Loucy (cell line): ENCODE measurements around the gene EIPR1.
A peak's percentile ranks its signal among the peaks of the same experiment; 100 is the strongest.
"Not testable (repeated sequence)": the region's sequence is repeated elsewhere in the genome, so short reads cannot be mapped to it uniquely, and the experiment has no call there.

Experiments
- H2AFZ ChIP-seq: fragments of 200-600 bp; sonication (generic); 2 replicates; pipeline ENCODE4 v1.6.0; 2016; ENCODE audit warnings: antibody characterized with exemption, mild to moderate bottlenecking, low read length, moderate library complexity
- H3F3A ChIP-seq: fragments of 200-600 bp; 2 replicates; pipeline ENCODE4 v1.6.0; 2016; ENCODE audit warnings: antibody characterized with exemption, low read depth, mild to moderate bottlenecking
- H3K27me3 ChIP-seq: fragments of 200-600 bp; sonication (generic); 2 replicates; pipeline ENCODE4 v1.6.1; 2014; ENCODE audit warnings: low read length, mild to moderate bottlenecking; ENCODE audit not compliant: insufficient read depth, poor library complexity, severe bottlenecking
- H3K36me3 ChIP-seq: fragments of 200-600 bp; sonication (generic); 2 replicates; pipeline ENCODE4 v1.6.1; 2016; ENCODE audit warnings: low read length; ENCODE audit not compliant: insufficient read depth
- H3K4me1 ChIP-seq: fragments of 200-600 bp; sonication (generic); 2 replicates; pipeline ENCODE4 v1.5.1; 2014; ENCODE audit warnings: low read length, mild to moderate bottlenecking; ENCODE audit not compliant: insufficient read depth, poor library complexity, severe bottlenecking
- H3K4me2 ChIP-seq: fragments of 200-600 bp; sonication (generic); 2 replicates; pipeline ENCODE4 v1.6.0; 2014; ENCODE audit warnings: antibody characterized with exemption, low read length, low read depth, mild to moderate bottlenecking; ENCODE audit not compliant: poor library complexity, severe bottlenecking
- H3K4me3 ChIP-seq: fragments of 200-600 bp; sonication (generic); 2 replicates; pipeline ENCODE4 v1.5.1; 2014; ENCODE audit warnings: low read length, mild to moderate bottlenecking, mixed read lengths; ENCODE audit not compliant: poor library complexity, severe bottlenecking
- H3K79me2 ChIP-seq: fragments of 200-600 bp; sonication (generic); 2 replicates; pipeline ENCODE4 v1.6.1; 2014; ENCODE audit warnings: low read length; ENCODE audit not compliant: insufficient read depth
- H3K9ac ChIP-seq: fragments of 200-600 bp; sonication (generic); 2 replicates; pipeline ENCODE4 v1.6.0; 2014; ENCODE audit warnings: mild to moderate bottlenecking, low read depth, low read length, moderate library complexity; ENCODE audit not compliant: poor library complexity, severe bottlenecking
- H3K9me2 ChIP-seq: fragments of 200-600 bp; sonication (generic); replicated peaks from 2 replicates; pipeline ENCODE4 v1.6.1; 2016; ENCODE audit warnings: low read depth, low read length, mixed read lengths
- H3K9me3 ChIP-seq: fragments of 200-600 bp; sonication (generic); 2 replicates; pipeline ENCODE4 v1.6.1; 2014; ENCODE audit warnings: mild to moderate bottlenecking, antibody characterized with exemption, low read length, low read depth; ENCODE audit not compliant: insufficient read depth
- H4K20me1 ChIP-seq: fragments of 200-600 bp; sonication (generic); 2 replicates; pipeline ENCODE4 v1.6.0; 2014; ENCODE audit warnings: antibody characterized with exemption, low read length, mild to moderate bottlenecking; ENCODE audit not compliant: insufficient read depth, poor library complexity, severe bottlenecking
- EZH2phosphoT487 ChIP-seq: fragments of 200-600 bp; IDR thresholded peaks from 2 replicates; pipeline ENCODE4 v1.6.1; 2018; ENCODE audit warnings: antibody characterized with exemption, mild to moderate bottlenecking, moderate library complexity, borderline replicate concordance
- TF ChIP-seq, protein P1 (sequence below): fragments of 200-600 bp; sonication (generic); conservative IDR thresholded peaks from 2 replicates; pipeline ENCODE4 v1.5.1; 2014; ENCODE audit warnings: mild to moderate bottlenecking, antibody characterized with exemption, low read length

Gene EIPR1

DNA sequence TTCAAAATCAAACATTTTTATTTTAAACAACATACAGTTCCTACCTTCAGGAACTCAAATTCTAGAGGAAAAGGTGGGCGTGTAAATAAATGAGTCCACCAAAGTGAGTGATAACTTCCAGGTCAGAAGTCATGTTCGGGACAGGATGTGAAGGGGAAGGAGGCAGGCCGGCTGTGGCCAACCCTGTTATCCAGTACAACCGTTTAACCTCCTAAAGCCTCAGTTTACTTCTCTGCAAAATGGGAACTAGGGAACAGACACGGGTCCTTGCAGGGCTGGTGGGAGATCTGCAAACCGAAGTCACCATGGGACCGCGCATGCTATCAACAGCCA, 373 bp downstream of the EIPR1 start:
- TF ChIP-seq EZH2phosphoT487, result no peak
- TF ChIP-seq, protein P1, sequence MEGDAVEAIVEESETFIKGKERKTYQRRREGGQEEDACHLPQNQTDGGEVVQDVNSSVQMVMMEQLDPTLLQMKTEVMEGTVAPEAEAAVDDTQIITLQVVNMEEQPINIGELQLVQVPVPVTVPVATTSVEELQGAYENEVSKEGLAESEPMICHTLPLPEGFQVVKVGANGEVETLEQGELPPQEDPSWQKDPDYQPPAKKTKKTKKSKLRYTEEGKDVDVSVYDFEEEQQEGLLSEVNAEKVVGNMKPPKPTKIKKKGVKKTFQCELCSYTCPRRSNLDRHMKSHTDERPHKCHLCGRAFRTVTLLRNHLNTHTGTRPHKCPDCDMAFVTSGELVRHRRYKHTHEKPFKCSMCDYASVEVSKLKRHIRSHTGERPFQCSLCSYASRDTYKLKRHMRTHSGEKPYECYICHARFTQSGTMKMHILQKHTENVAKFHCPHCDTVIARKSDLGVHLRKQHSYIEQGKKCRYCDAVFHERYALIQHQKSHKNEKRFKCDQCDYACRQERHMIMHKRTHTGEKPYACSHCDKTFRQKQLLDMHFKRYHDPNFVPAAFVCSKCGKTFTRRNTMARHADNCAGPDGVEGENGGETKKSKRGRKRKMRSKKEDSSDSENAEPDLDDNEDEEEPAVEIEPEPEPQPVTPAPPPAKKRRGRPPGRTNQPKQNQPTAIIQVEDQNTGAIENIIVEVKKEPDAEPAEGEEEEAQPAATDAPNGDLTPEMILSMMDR, result no peak
- Histone ChIP-seq H3K9me2 (no peaks in the 10 kb centered on the region), H3K9me3 (no peaks in the 10 kb centered on the region), H4K20me1 (no peaks in the 10 kb centered on the region), H3K4me2 (peak overlapping the region; percentile 98), H2AFZ (peak overlapping the region; percentile 74), H3K36me3 (no peaks in the 10 kb centered on the region), H3K27me3 (no peaks in the 10 kb centered on the region), H3K4me1 (peaks cover 25% of the 10 kb centered on the region), H3K79me2 (peaks cover 49% of the 10 kb centered on the region), H3F3A (no peaks in the 10 kb centered on the region), H3K9ac (peak overlapping the region; percentile 73), H3K4me3 (peak overlapping the region; percentile 83)

DNA sequence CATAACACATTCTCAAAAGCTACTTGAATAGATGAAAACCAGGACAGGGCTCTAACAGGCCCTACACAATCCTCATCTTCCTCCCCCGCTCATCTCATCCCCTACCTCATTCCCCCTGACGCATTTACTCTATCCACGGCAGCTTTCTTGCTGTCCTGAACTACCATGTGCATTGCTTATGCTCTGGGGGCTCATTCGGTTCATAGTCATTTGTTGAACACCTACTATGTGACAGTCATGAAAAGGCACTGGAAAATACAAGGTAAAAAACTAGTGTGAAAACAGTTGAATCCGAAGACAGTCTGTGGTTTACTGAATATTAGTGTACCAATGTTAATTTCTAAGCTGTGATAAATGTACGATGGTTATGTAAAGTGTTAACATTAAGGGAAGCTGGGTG, 797 bp downstream of the EIPR1 start:
- H3K9me2 ChIP-seq, result no peaks in the 10 kb centered on the region
- peak overlapping the region; percentile 83 for H3K4me3 ChIP-seq
- peak overlapping the region; percentile 98 for H3K4me2 ChIP-seq
- H3K9ac ChIP-seq, result peak overlapping the region; percentile 73
- peak overlapping the region; percentile 74; the same call in 1 of the 2 replicates for H2AFZ ChIP-seq
- H3K79me2 ChIP-seq, result peaks cover 47% of the 10 kb centered on the region
- no peak for TF ChIP-seq EZH2phosphoT487
- TF ChIP-seq, protein P1, result no peak
- no peaks in the 10 kb centered on the region for H3K9me3 ChIP-seq
- H3K27me3 ChIP-seq, result no peaks in the 10 kb centered on the region
- no peaks in the 10 kb centered on the region for H4K20me1 ChIP-seq
- no peaks in the 10 kb centered on the region for H3F3A ChIP-seq
- H3K36me3 ChIP-seq, result no peaks in the 10 kb centered on the region
- H3K4me1 ChIP-seq, result peaks cover 25% of the 10 kb centered on the region

DNA sequence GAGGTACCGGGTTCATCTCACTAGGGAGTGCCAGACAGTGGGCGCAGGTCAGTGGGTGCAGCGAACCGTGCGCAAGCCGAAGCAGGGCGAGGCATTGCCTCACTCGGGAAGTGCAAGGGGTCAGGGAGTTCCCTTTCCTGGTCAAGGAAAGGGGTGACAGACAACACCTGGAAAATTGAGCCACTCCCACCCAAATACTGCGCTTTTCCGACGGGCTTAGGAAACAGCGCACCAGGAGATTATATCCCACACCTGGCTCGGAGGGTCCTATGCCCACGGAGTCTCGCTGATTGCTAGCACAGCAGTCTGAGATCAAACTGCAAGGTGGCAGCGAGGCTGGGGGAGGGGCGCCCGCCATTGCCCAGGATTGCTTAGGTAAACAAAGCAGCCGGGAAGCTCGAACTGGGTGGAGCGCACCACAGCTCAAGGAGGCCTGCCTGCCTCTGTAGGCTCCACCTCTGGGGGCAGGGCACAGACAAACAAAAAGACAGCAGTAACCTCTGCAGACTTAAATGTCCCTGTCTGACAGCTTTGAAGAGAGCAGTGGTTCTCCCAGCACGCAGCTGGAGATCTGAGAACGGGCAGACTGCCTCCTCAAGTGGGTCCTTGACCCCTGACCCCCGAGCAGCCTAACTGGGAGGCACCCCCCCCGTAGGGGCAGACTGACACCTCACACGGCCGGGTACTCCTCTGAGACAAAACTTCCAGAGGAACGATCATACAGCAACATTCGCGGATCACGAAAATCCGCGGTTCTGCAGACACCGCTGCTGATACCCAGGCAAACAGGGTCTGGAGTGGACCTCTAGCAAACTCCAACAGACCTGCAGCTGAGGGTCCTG, 8.1 kb downstream of the EIPR1 start:
- H3K9ac ChIP-seq, H3K4me1 ChIP-seq, H3K4me3 ChIP-seq, H3F3A ChIP-seq, H3K27me3 ChIP-seq, H3K9me3 ChIP-seq, H3K36me3 ChIP-seq, H3K4me2 ChIP-seq, H4K20me1 ChIP-seq, H2AFZ ChIP-seq, H3K9me2 ChIP-seq: not testable (repeated sequence)
- H3K79me2 ChIP-seq, result peaks cover 24% of the 10 kb centered on the region; the same call in 1 of the 2 replicates

DNA sequence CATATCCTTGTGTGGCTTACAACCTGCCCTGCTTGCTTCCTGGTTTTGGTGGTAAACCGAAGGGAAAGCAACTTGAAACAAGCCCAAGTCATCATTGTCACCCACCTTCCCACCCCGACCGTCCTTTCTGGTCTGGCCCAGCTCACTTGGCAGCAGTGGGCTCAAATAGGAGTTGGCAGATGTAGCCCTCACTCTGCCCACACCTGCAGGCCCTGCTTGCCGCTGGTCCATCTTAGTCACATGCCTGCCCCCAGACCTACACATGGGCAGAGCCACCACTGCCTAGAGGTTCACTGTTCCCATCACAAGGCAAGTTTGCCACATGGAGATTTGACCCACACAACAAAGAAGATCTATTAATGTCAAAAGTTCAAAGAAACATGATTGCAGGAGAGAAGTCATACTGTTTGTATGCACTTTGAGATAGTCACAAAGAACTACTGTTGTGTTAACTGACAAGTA, 9.3 kb downstream of the EIPR1 start:
- no peak for TF ChIP-seq EZH2phosphoT487
- TF ChIP-seq, protein P1, result no peak
- no peak overlapping the region for H3K4me2 ChIP-seq

More for the DNA sequence above, 9.3 kb downstream of the EIPR1 start:
- Histone ChIP-seq H3K36me3 (no peaks in the 10 kb centered on the region), H2AFZ (no peak overlapping the region), H3K9me3 (no peaks in the 10 kb centered on the region), H3K4me3 (no peak overlapping the region), H3K9me2 (no peaks in the 10 kb centered on the region), H3F3A (no peaks in the 10 kb centered on the region), H3K27me3 (no peaks in the 10 kb centered on the region), H3K79me2 (peaks cover 36% of the 10 kb centered on the region; the same call in 1 of the 2 replicates), H3K9ac (no peak overlapping the region), H3K4me1 (peaks cover 2% of the 10 kb centered on the region), H4K20me1 (no peaks in the 10 kb centered on the region)
